ENCODE results near the gene ZNF90. TPM values are rescaled to one million over a fixed set of nuclear protein-coding genes. Genes with fewer than 3 reads are reported as not detected.

ZNF90 gene
- 80.1 and 88.7 TPM in 2 replicates for total RNA-seq (2021)
- long read RNA-seq, transcript ZNF90-201 (4 exons, 2,310 nt) = major isoform, 94 of 148 reads
- long read RNA-seq, transcript ZNF90-202 (6 exons, 1,918 nt) = minor isoform, 7 of 148 reads
- long read RNA-seq, partial matches to known transcripts = 8 of 148 reads
- long read RNA-seq, other reads (novel, unspliced or antisense) = 35 of 148 reads

GRCh38 chr19:20077791-20078463 is at the start of gene ZNF90:
Gene ZNF90, plus strand, starts transcription at chr19:20078000. Its CDS starts 133 bp downstream, at chr19:20078133.
- Histone ChIP-seq H3K27me3 (ENCODE audit: insufficient read depth, low read length) (no peaks in the 10 kb centered on the region), H3K4me2 (ENCODE audit: insufficient read depth, insufficient read length, low read length) (peak within 1 kb of the TSS; percentile 94), H4K20me1 (ENCODE audit: control insufficient read depth, insufficient read depth, insufficient read length) (no peaks in the 10 kb centered on the region), H3K9me3 (ENCODE audit: control insufficient read depth, low read depth, low read length) (no peaks in the 10 kb centered on the region), H4K91ac (ENCODE audit: insufficient read length, low read depth, low read length) (no peak within 1 kb of the TSS), H3K14ac (ENCODE audit: insufficient read depth, low read length) (peak within 1 kb of the TSS; percentile 94), H2AK5ac (ENCODE audit: insufficient read length, low read length) (no peak within 1 kb of the TSS), H3K27ac (ENCODE audit: insufficient read length, low read depth, low read length) (peak within 1 kb of the TSS; percentile 10), H3K18ac (ENCODE audit: insufficient read length, low read depth, low read length) (peak within 1 kb of the TSS; percentile 83), H3K4ac (ENCODE audit: low read depth, low read length) (no peak within 1 kb of the TSS), H2AFZ (ENCODE audit: low read length) (no peak within 1 kb of the TSS), H4K5ac (ENCODE audit: insufficient read length, low read depth, low read length) (peak within 1 kb of the TSS; percentile 31), H3K79me2 (ENCODE audit: insufficient read depth, low read length) (peaks cover 37% of the 10 kb centered on the region; the same call in 1 of the 2 replicates), H3K56ac (ENCODE audit: insufficient read length, low read depth, low read length) (no peak within 1 kb of the TSS), H3K9ac (ENCODE audit: extremely low read depth, insufficient read length, low read length) (peak within 1 kb of the TSS; percentile 96), H2BK5ac (ENCODE audit: insufficient read length, low read length) (peak within 1 kb of the TSS; percentile 66), H3K4me1 (ENCODE audit: insufficient read depth, low read length) (peaks cover 8% of the 10 kb centered on the region), H3K79me1 (ENCODE audit: insufficient read depth, low read depth, low read length, poor library complexity, severe bottlenecking) (no peaks in the 10 kb centered on the region), H2BK12ac (ENCODE audit: insufficient read length, low read depth, low read length) (no peak within 1 kb of the TSS), H2BK15ac (ENCODE audit: low read depth, low read length) (no peak within 1 kb of the TSS), H2BK20ac (ENCODE audit: low read depth, low read length, poor library complexity, severe bottlenecking) (no peak within 1 kb of the TSS), H3T11ph (ENCODE audit: low read length) (no peak within 1 kb of the TSS), H3K23me2 (ENCODE audit: insufficient read length, low read depth, low read length, poor library complexity, severe bottlenecking) (no peaks in the 10 kb centered on the region), H4K8ac (replicated peaks; ENCODE audit: insufficient read length, low read depth, low read length) (no peak within 1 kb of the TSS), H2BK120ac (ENCODE audit: low read depth, low read length, poor library complexity, severe bottlenecking) (no peak within 1 kb of the TSS), H3K23ac (ENCODE audit: insufficient read length, low read depth, low read length) (peak within 1 kb of the TSS; percentile 92)
- Mint-ChIP-seq H3K27ac (peak within 1 kb of the TSS; percentile 98 to 99 (median 99)), H3K27me3 (ENCODE audit: low read depth) (no peaks in the 10 kb centered on the region), H3K4me3 (peak within 1 kb of the TSS; percentile 99), H3K4me1 (peaks cover 38% of the 10 kb centered on the region in 2 experiments), H3K9me3 (peaks cover 0 to 11% of the 10 kb centered on the region in 2 experiments; a peak in 4 of 5 replicates), H3K36me3 (ENCODE audit: insufficient read depth in 1 of 3, low read depth in 3 of 3) (peaks cover 24 to 33% (median 25%) of the 10 kb centered on the region in 3 experiments)
- WGBS (ENCODE audit: extremely low coverage, insufficient read length, low lambda C conversion rate) = no CpG with 5 or more reads among the region's 28 CpGs
- DNase-seq = peak; percentile 97
- 0 out of 3 replicates have a peak, but pooled peaks have one; percentile 15 for TF ChIP-seq CTCF (conservative IDR thresholded peaks at IDR 0.05)

Data from H9 (cell line).